ENCODE data around the gene LRRC72. TPM values are rescaled to one million over a fixed set of nuclear protein-coding genes. Genes with fewer than 3 reads are reported as not detected.
"Not testable (repeated sequence)": the region's sequence is repeated elsewhere in the genome, so short reads cannot be mapped to it uniquely, and the experiment has no call there.

Gene LRRC72
- total RNA-seq, 1 donor from 2014 or later: not detected

- Mint-ChIP-seq H3K4me3 (no peak overlapping the region), H3K9me3 (no peaks in the 10 kb centered on the region), H3K4me1 (ENCODE audit: unreplicated experiment) (peaks cover 6% of the 10 kb centered on the region), H3K27me3 (no peaks in the 10 kb centered on the region), H3K36me3 (no peaks in the 10 kb centered on the region), H3K27ac (no peak overlapping the region)
- DNase-seq (ENCODE audit: extremely low spot score, unreplicated experiment): no peak
- no peak for TF ChIP-seq CTCF (conservative IDR thresholded peaks at IDR 0.05)
These were observed 24.3 kb upstream of the LRRC72 start for GRCh38 chr7:16502303-16502702.

GRCh38 chr7:16504019-16504418 lies 22.6 kb upstream of the LRRC72 start:
- Mint-ChIP-seq H3K4me3 (no peak overlapping the region), H3K9me3 (peaks cover 4% of the 10 kb centered on the region), H3K27ac (no peak overlapping the region), H3K27me3 (no peaks in the 10 kb centered on the region), H3K36me3 (peaks cover 3% of the 10 kb centered on the region), H3K4me1 (ENCODE audit: unreplicated experiment) (no peaks in the 10 kb centered on the region)
- DNase-seq (ENCODE audit: extremely low spot score, unreplicated experiment): no peak
- no peak for TF ChIP-seq CTCF (conservative IDR thresholded peaks at IDR 0.05)

- H3K4me1 Mint-ChIP-seq (ENCODE audit: unreplicated experiment); DNase-seq (ENCODE audit: extremely low spot score, unreplicated experiment); H3K27ac Mint-ChIP-seq: not testable (repeated sequence)
These were observed 20.2 kb upstream of the LRRC72 start for GRCh38 chr7:16506422-16506821.

GRCh38 chr7:16509829-16510228 lies 16.8 kb upstream of the LRRC72 start:
- no peak overlapping the region for H3K27ac Mint-ChIP-seq
- no peak for TF ChIP-seq CTCF (conservative IDR thresholded peaks at IDR 0.05)
- no peaks in the 10 kb centered on the region for H3K27me3 Mint-ChIP-seq
- peaks cover 4% of the 10 kb centered on the region for H3K9me3 Mint-ChIP-seq
- H3K4me3 Mint-ChIP-seq: no peak overlapping the region
- H3K36me3 Mint-ChIP-seq: peaks cover 3% of the 10 kb centered on the region
- no peaks in the 10 kb centered on the region for H3K4me1 Mint-ChIP-seq (ENCODE audit: unreplicated experiment)
- DNase-seq (ENCODE audit: extremely low spot score, unreplicated experiment): no peak

More at GRCh38 chr7:16506422-16506821, 20.2 kb upstream of the LRRC72 start:
- not testable (repeated sequence) for H3K4me3 Mint-ChIP-seq, H3K9me3 Mint-ChIP-seq, H3K36me3 Mint-ChIP-seq, H3K27me3 Mint-ChIP-seq

- no peak overlapping the region for H3K27ac Mint-ChIP-seq
- H3K27me3 Mint-ChIP-seq: no peaks in the 10 kb centered on the region
- TF ChIP-seq CTCF (conservative IDR thresholded peaks at IDR 0.05): no peak
- DNase-seq (ENCODE audit: extremely low spot score, unreplicated experiment): no peak
- H3K9me3 Mint-ChIP-seq: peaks cover 4% of the 10 kb centered on the region
- peaks cover 3% of the 10 kb centered on the region for H3K36me3 Mint-ChIP-seq
- no peak overlapping the region for H3K4me3 Mint-ChIP-seq
- H3K4me1 Mint-ChIP-seq (ENCODE audit: unreplicated experiment): no peaks in the 10 kb centered on the region
These were observed 15.3 kb upstream of the LRRC72 start for GRCh38 chr7:16511314-16511713.

GRCh38 chr7:16512097-16512496 lies 14.5 kb upstream of the LRRC72 start:
- peaks cover 3% of the 10 kb centered on the region for H3K36me3 Mint-ChIP-seq
- TF ChIP-seq CTCF (conservative IDR thresholded peaks at IDR 0.05): no peak
- H3K9me3 Mint-ChIP-seq: peaks cover 4% of the 10 kb centered on the region
- no peaks in the 10 kb centered on the region for H3K27me3 Mint-ChIP-seq
- no peak overlapping the region for H3K4me3 Mint-ChIP-seq
- no peak overlapping the region for H3K27ac Mint-ChIP-seq
- H3K4me1 Mint-ChIP-seq (ENCODE audit: unreplicated experiment): no peaks in the 10 kb centered on the region
- no peak for DNase-seq (ENCODE audit: extremely low spot score, unreplicated experiment)
